GM13977 (cell line): ENCODE measurements around the gene MAPK14.
"Not testable (repeated sequence)": the region's sequence is repeated elsewhere in the genome, so short reads cannot be mapped to it uniquely, and the experiment has no call there.

Source experiments
- DNase-seq: peaks from one replicate; pipeline ENCODE4 v3.0.0; 2012; ENCODE audit warnings: low spot score
- CTCF ChIP-seq: IDR thresholded peaks from 2 replicates; pipeline ENCODE4 v1.5.1; 2012; ENCODE audit warnings: mild to moderate bottlenecking, control low read depth; ENCODE audit not compliant: insufficient read depth; ENCODE audit errors: extremely low read depth, missing control alignments
- in situ Hi-C: fragments of 300-500 bp; cut with MboI; formaldehyde crosslinking; loops from one replicate; pipeline ENCODE4 v1.12.0; 2022; ENCODE audit warnings: low sequenced_read_pairs, low pct_unique_long_range_greater_than_20kb, mixed read lengths, inconsistent platforms; ENCODE audit not compliant: unreplicated experiment

The MAPK14 gene

GRCh38 chr6:36028088-36028876, 674 bp downstream of the MAPK14 start:
- in situ Hi-C loops: no loop called here
- TF ChIP-seq CTCF: no peak
- no peak for DNase-seq

- in situ Hi-C loops: no loop called here
- TF ChIP-seq CTCF: no peak
- DNase-seq: no peak
Observed at GRCh38 chr6:36028877-36029324, 1.3 kb downstream of the MAPK14 start.

GRCh38 chr6:36029464-36029863, 1.9 kb downstream of the MAPK14 start:
- DNase-seq: no peak
- TF ChIP-seq CTCF: no peak
- in situ Hi-C loops: no loop called here

- in situ Hi-C loops: loop anchor here (10.0 kb wide), 1 partner anchor 53 kb away; no protein-coding TSS in a partner anchor
- no peak for DNase-seq
- no peak for TF ChIP-seq CTCF
Observed at GRCh38 chr6:36032261-36032660, 4.7 kb downstream of the MAPK14 start.

- in situ Hi-C loops: loop anchor here (10.0 kb wide), 1 partner anchor 52 kb away; no protein-coding TSS in a partner anchor
- not testable (repeated sequence) for DNase-seq
Observed at GRCh38 chr6:36033144-36033543, 5.5 kb downstream of the MAPK14 start.

- no peak for DNase-seq
- in situ Hi-C loops: loop anchor here (10.0 kb wide), 1 partner anchor 51 kb away; no protein-coding TSS in a partner anchor
- no peak for TF ChIP-seq CTCF
Observed at GRCh38 chr6:36033935-36034334, 6.3 kb downstream of the MAPK14 start.

GRCh38 chr6:36034441-36034840, 6.8 kb downstream of the MAPK14 start:
- TF ChIP-seq CTCF: no peak
- in situ Hi-C loops: loop anchor here (10.0 kb wide), 1 partner anchor 50 kb away; no protein-coding TSS in a partner anchor
- DNase-seq: no peak
